IPS DF 6.9 (cell line): Measurements from ENCODE around the gene LRFN4.

Experiments
- DNase-seq: peaks from one replicate; pipeline ENCODE4 v3.0.0-alpha.2; 2013; ENCODE audit warnings: low read depth, low spot score
- H3K27ac ChIP-seq: one replicate; pipeline ENCODE4 v1.5.1; 2013; ENCODE audit warnings: low read length, control low read depth
- H3K27me3 ChIP-seq: 2 replicates; pipeline ENCODE4 v1.6.1; 2013; ENCODE audit warnings: mild to moderate bottlenecking, low read length; ENCODE audit not compliant: control insufficient read depth, insufficient read depth
- H3K36me3 ChIP-seq: 2 replicates; pipeline ENCODE4 v1.6.1; 2013; ENCODE audit warnings: low read length; ENCODE audit not compliant: control insufficient read depth, insufficient read depth
- H3K4me1 ChIP-seq: 2 replicates; pipeline ENCODE4 v1.6.1; 2013; ENCODE audit warnings: low read length; ENCODE audit not compliant: control insufficient read depth, insufficient read depth
- H3K4me3 ChIP-seq: 2 replicates; pipeline ENCODE4 v1.5.1; 2013; ENCODE audit warnings: mild to moderate bottlenecking, low read length
- H3K9me3 ChIP-seq: 2 replicates; pipeline ENCODE4 v1.6.1; 2013; ENCODE audit warnings: low read length, inconsistent platforms; ENCODE audit not compliant: control insufficient read depth, insufficient read depth
- WGBS: extraction: QIAGEN DNeasy Blood & Tissue Kit; methylation state at CpG from one replicate; pipeline ENCODE4 v1.1.7; 2013; ENCODE audit warnings: mixed read lengths, missing lambda C conversion rate; ENCODE audit not compliant: insufficient read length, insufficient coverage; 5-methylcytosine and 5-hydroxymethylcytosine counted together

LRFN4 gene

GRCh38 chr11:66887526-66887925 is 30.7 kb downstream of the LRFN4 start:
- WGBS, result no CpG with 5 or more reads among the region's 11 CpGs
- Histone ChIP-seq H3K27ac (no peak overlapping the region), H3K4me1 (no peaks in the 10 kb centered on the region), H3K4me3 (no peak overlapping the region), H3K27me3 (no peaks in the 10 kb centered on the region), H3K9me3 (no peaks in the 10 kb centered on the region), H3K36me3 (no peaks in the 10 kb centered on the region)
- no peak for DNase-seq

GRCh38 chr11:66888282-66888681 is 31.4 kb downstream of the LRFN4 start:
- WGBS, result no CpG with 5 or more reads among the region's 10 CpGs
- no peaks in the 10 kb centered on the region for H3K36me3 ChIP-seq
- H3K27me3 ChIP-seq, result no peaks in the 10 kb centered on the region
- H3K9me3 ChIP-seq, result no peaks in the 10 kb centered on the region
- no peak for DNase-seq
- H3K27ac ChIP-seq, result no peak overlapping the region
- peaks cover 1% of the 10 kb centered on the region; the same call in 1 of the 2 replicates for H3K4me1 ChIP-seq
- H3K4me3 ChIP-seq, result no peak overlapping the region

- no CpG with 5 or more reads among the region's 8 CpGs for WGBS
- H3K36me3 ChIP-seq, result no peaks in the 10 kb centered on the region
- DNase-seq, result no peak
- H3K9me3 ChIP-seq, result no peaks in the 10 kb centered on the region
- H3K4me3 ChIP-seq, result no peak overlapping the region
- no peak overlapping the region for H3K27ac ChIP-seq
- no peaks in the 10 kb centered on the region for H3K27me3 ChIP-seq
- peaks cover 3% of the 10 kb centered on the region; the same call in 1 of the 2 replicates for H3K4me1 ChIP-seq
Observed at GRCh38 chr11:66889960-66890359, 33.1 kb downstream of the LRFN4 start.

GRCh38 chr11:66891851-66892660 is 35.2 kb downstream of the LRFN4 start:
- H3K9me3 ChIP-seq, result no peaks in the 10 kb centered on the region
- H3K4me3 ChIP-seq, result no peak overlapping the region
- DNase-seq, result no peak
- peaks cover 3% of the 10 kb centered on the region; the same call in 1 of the 2 replicates for H3K4me1 ChIP-seq
- WGBS, result 100% methylated on average over 1 of the region's 14 CpGs
- H3K36me3 ChIP-seq, result no peaks in the 10 kb centered on the region
- no peak overlapping the region for H3K27ac ChIP-seq
- no peaks in the 10 kb centered on the region for H3K27me3 ChIP-seq

GRCh38 chr11:66892911-66893310 is 36.0 kb downstream of the LRFN4 start:
- WGBS, result no CpG with 5 or more reads among the region's 6 CpGs
- DNase-seq, result no peak
- Histone ChIP-seq H3K4me3 (no peak overlapping the region), H3K27me3 (no peaks in the 10 kb centered on the region), H3K9me3 (no peaks in the 10 kb centered on the region), H3K36me3 (no peaks in the 10 kb centered on the region), H3K27ac (no peak overlapping the region), H3K4me1 (peaks cover 3% of the 10 kb centered on the region; the same call in 1 of the 2 replicates)

GRCh38 chr11:66894141-66894540 is 37.3 kb downstream of the LRFN4 start:
- no peaks in the 10 kb centered on the region for H3K9me3 ChIP-seq
- H3K27ac ChIP-seq, result no peak overlapping the region
- H3K36me3 ChIP-seq, result no peaks in the 10 kb centered on the region
- WGBS, result no CpG with 5 or more reads among the region's 2 CpGs
- H3K4me1 ChIP-seq, result peaks cover 3% of the 10 kb centered on the region; the same call in 1 of the 2 replicates
- no peaks in the 10 kb centered on the region for H3K27me3 ChIP-seq
- no peak for DNase-seq
- H3K4me3 ChIP-seq, result no peak overlapping the region

GRCh38 chr11:66901964-66902390 is 45.1 kb downstream of the LRFN4 start:
- no peaks in the 10 kb centered on the region for H3K27me3 ChIP-seq
- H3K9me3 ChIP-seq, result no peaks in the 10 kb centered on the region
- H3K4me1 ChIP-seq, result peaks cover 4% of the 10 kb centered on the region
- H3K27ac ChIP-seq, result no peak overlapping the region
- no peak overlapping the region for H3K4me3 ChIP-seq
- no peaks in the 10 kb centered on the region for H3K36me3 ChIP-seq
- WGBS, result no CpG with 5 or more reads among the region's 7 CpGs
- no peak for DNase-seq

- Histone ChIP-seq H3K27me3 (no peaks in the 10 kb centered on the region), H3K36me3 (no peaks in the 10 kb centered on the region), H3K4me3 (no peak overlapping the region), H3K4me1 (peaks cover 4% of the 10 kb centered on the region), H3K9me3 (no peaks in the 10 kb centered on the region), H3K27ac (no peak overlapping the region)
- no peak for DNase-seq
- WGBS, result no CpG with 5 or more reads among the region's 15 CpGs
Observed at GRCh38 chr11:66902486-66903177, 45.8 kb downstream of the LRFN4 start.

- H3K4me1 ChIP-seq, result peaks cover 4% of the 10 kb centered on the region
- DNase-seq, result no peak
- H3K27me3 ChIP-seq, result no peaks in the 10 kb centered on the region
- WGBS, result no CpG with 5 or more reads among the region's 3 CpGs
- no peak overlapping the region for H3K27ac ChIP-seq
- no peaks in the 10 kb centered on the region for H3K9me3 ChIP-seq
- H3K4me3 ChIP-seq, result no peak overlapping the region
- H3K36me3 ChIP-seq, result no peaks in the 10 kb centered on the region
Observed at GRCh38 chr11:66904055-66904454, 47.2 kb downstream of the LRFN4 start.

GRCh38 chr11:66904561-66904960 is 47.7 kb downstream of the LRFN4 start:
- no peak for DNase-seq
- Histone ChIP-seq H3K4me1 (peaks cover 4% of the 10 kb centered on the region), H3K27ac (no peak overlapping the region), H3K27me3 (no peaks in the 10 kb centered on the region), H3K36me3 (no peaks in the 10 kb centered on the region), H3K9me3 (no peaks in the 10 kb centered on the region), H3K4me3 (no peak overlapping the region)
- no CpG with 5 or more reads among the region's 6 CpGs for WGBS
